ENCODE measurements around the gene REEP5. TPM values are rescaled to one million over a fixed set of nuclear protein-coding genes. Genes with fewer than 3 reads are reported as not detected.

REEP5 gene
- total RNA-seq, 1 donor from 2014 or later = 87.6 TPM

DNA sequence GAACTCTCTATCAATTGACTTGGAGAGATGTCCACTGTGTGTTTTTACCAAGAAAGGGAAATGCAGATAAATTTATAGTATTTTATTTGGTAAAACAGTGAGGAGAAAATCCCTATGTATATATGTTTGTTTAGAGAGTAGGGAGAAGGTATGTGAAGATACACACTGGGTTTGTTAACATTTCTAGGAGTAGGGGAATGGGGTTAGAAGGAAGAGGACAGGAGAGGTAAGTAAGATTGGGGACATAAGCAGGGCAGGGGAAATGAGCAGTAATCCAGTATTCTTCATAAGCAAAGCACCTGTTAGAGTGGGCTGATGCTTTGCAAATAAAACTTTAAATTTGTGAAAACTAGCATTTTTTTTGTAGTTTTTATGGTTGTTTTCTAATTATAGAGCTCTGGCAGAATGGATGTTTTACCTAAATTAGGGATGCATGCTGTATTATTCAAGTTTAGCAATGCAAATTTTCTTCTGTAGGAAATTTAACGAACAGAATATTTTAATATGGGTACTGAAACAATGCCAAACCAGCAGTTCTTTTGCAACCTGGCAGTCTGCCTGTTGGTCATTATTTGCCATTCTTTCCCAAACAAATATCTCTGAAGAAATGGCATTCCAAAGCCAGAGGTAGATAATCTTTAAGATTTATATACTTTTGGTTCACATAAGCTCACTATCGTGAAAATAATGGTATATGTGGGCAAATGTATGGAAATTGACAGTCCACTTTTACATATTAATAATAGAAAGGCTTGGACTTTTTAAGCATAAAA is 35.2 kb upstream of the REEP5 start:
- Mint-ChIP-seq H3K36me3 (ENCODE audit: low read depth) (no peaks in the 10 kb centered on the region), H3K9me3 (ENCODE audit: low read depth) (no peaks in the 10 kb centered on the region), H3K4me1 (ENCODE audit: low read depth) (peaks cover 41% of the 10 kb centered on the region), H3K4me3 (ENCODE audit: unreplicated experiment) (no peak overlapping the region), H3K27me3 (ENCODE audit: low read depth) (no peaks in the 10 kb centered on the region), H3K27ac (ENCODE audit: unreplicated experiment) (no peak overlapping the region)
- no peak for TF ChIP-seq CTCF (IDR thresholded peaks at IDR 0.05)
- DNase-seq (ENCODE audit: low spot score) = no peak

GRCh38 chr5:112956606-112957005 is 34.6 kb upstream of the REEP5 start:
- Mint-ChIP-seq H3K27ac (ENCODE audit: unreplicated experiment) (no peak overlapping the region), H3K4me3 (ENCODE audit: unreplicated experiment) (no peak overlapping the region), H3K27me3 (ENCODE audit: low read depth) (no peaks in the 10 kb centered on the region), H3K36me3 (ENCODE audit: low read depth) (no peaks in the 10 kb centered on the region), H3K4me1 (ENCODE audit: low read depth) (peaks cover 41% of the 10 kb centered on the region), H3K9me3 (ENCODE audit: low read depth) (no peaks in the 10 kb centered on the region)
- no peak for TF ChIP-seq CTCF (IDR thresholded peaks at IDR 0.05)
- DNase-seq (ENCODE audit: low spot score) = no peak

GRCh38 chr5:112951124-112951702 is 29.2 kb upstream of the REEP5 start:
- no peak overlapping the region for H3K27ac Mint-ChIP-seq (ENCODE audit: unreplicated experiment)
- no peak for TF ChIP-seq CTCF (IDR thresholded peaks at IDR 0.05)
- H3K4me1 Mint-ChIP-seq (ENCODE audit: low read depth) = no peaks in the 10 kb centered on the region
- no peaks in the 10 kb centered on the region for H3K36me3 Mint-ChIP-seq (ENCODE audit: low read depth)
- H3K9me3 Mint-ChIP-seq (ENCODE audit: low read depth) = no peaks in the 10 kb centered on the region
- H3K4me3 Mint-ChIP-seq (ENCODE audit: unreplicated experiment) = no peak overlapping the region
- DNase-seq (ENCODE audit: low spot score) = no peak
- H3K27me3 Mint-ChIP-seq (ENCODE audit: low read depth) = no peaks in the 10 kb centered on the region

DNA sequence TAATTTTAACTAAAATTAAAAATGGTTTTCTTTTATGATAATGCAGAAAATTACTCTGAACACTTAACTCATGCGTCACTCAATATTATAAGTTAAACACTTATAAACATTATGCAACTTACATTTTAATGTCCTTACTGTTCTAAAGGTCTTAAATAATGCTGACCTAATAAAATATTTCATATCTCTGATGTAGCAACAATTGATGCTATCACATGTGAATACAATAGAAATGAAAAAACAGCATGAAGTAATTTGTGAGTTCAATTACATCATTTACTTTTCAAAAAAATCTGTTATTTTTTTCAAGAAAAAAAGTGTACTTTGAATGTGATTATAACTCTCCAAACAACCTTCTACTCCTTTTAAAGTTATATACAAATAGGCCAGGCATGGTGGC is 26.4 kb upstream of the REEP5 start:
- no peak for DNase-seq (ENCODE audit: low spot score)
- Mint-ChIP-seq H3K9me3 (ENCODE audit: low read depth) (no peaks in the 10 kb centered on the region), H3K27me3 (ENCODE audit: low read depth) (peaks cover 5% of the 10 kb centered on the region), H3K4me3 (ENCODE audit: unreplicated experiment) (no peak overlapping the region), H3K36me3 (ENCODE audit: low read depth) (no peaks in the 10 kb centered on the region), H3K4me1 (ENCODE audit: low read depth) (no peaks in the 10 kb centered on the region), H3K27ac (ENCODE audit: unreplicated experiment) (no peak overlapping the region)
- no peak for TF ChIP-seq CTCF (IDR thresholded peaks at IDR 0.05)

DNA sequence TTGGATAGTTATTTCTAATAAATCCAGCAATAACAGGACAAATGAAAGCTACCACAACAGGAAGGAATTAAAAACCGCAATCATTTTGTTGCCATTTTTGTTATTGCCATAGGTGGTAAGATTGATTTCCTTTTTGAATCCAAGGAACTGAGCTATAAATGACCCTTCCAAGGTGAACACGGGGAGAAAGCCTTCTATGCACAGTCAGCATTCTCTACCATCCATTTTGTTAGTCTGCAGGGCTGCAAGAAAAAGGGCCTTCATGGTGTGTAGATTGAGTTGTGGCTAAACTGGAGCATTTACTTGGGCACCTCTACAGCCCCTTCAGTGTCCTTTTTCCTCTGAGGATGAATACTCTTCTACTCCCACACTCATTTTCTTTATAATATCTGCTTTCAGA is 18.6 kb upstream of the REEP5 start:
- no peak for TF ChIP-seq CTCF (IDR thresholded peaks at IDR 0.05)
- peaks cover 2% of the 10 kb centered on the region for H3K27me3 Mint-ChIP-seq (ENCODE audit: low read depth)
- H3K9me3 Mint-ChIP-seq (ENCODE audit: low read depth) = no peaks in the 10 kb centered on the region
- no peak overlapping the region for H3K4me3 Mint-ChIP-seq (ENCODE audit: unreplicated experiment)
- H3K4me1 Mint-ChIP-seq (ENCODE audit: low read depth) = no peaks in the 10 kb centered on the region
- no peak for DNase-seq (ENCODE audit: low spot score)
- H3K27ac Mint-ChIP-seq (ENCODE audit: unreplicated experiment) = no peak overlapping the region
- H3K36me3 Mint-ChIP-seq (ENCODE audit: low read depth) = no peaks in the 10 kb centered on the region

Measured in chondrocyte (in vitro differentiated cells).